GM10248 (cell line): ENCODE measurements around the gene ANTXRL.

Source experiments
- CTCF ChIA-PET: fragments of 300-600 bp; sonication (Branson Sonifier 250); formaldehyde crosslinking; extraction: SDS; loops from one replicate; lab custom pipeline; 2021; ENCODE audit warnings: antibody characterized with exemption; lab: Yijun Ruan, JAX
- POLR2A ChIA-PET: fragments of 350-650 bp; sonication (Branson Sonifier 250); formaldehyde crosslinking; extraction: SDS; loops from one replicate; lab custom pipeline; 2020; ENCODE audit warnings: antibody characterized with exemption; lab: Yijun Ruan, JAX
- DNase-seq: peaks from one replicate; pipeline ENCODE4 v3.0.0; 2012; ENCODE audit errors: extremely low spot score
- CTCF ChIP-seq: IDR thresholded peaks from 2 replicates; pipeline ENCODE4 v1.5.1; 2012; ENCODE audit warnings: mild to moderate bottlenecking, low read depth; ENCODE audit errors: extremely low read depth, missing control alignments, control extremely low read depth

Gene ANTXRL

GRCh38 chr10:46305079-46305818 lies 18.5 kb downstream of the ANTXRL start:
- ChIA-PET POLR2A (no interaction called here), CTCF (no interaction called here)
- TF ChIP-seq CTCF: no peak
- no peak for DNase-seq

- ChIA-PET CTCF (no interaction called here), POLR2A (no interaction called here)
- TF ChIP-seq CTCF: no peak
- DNase-seq: no peak
Measured at GRCh38 chr10:46305986-46306385, 19.2 kb downstream of the ANTXRL start.

GRCh38 chr10:46306516-46307184 lies 19.9 kb downstream of the ANTXRL start:
- no peak for DNase-seq
- POLR2A ChIA-PET: no interaction called here
- TF ChIP-seq CTCF: no peak
- CTCF ChIA-PET: no interaction called here

- CTCF ChIA-PET: interaction anchor here (1.7 kb wide), 1 partner anchor 21 kb away, joined by 3 read pairs; no protein-coding TSS in a partner anchor
Measured at GRCh38 chr10:46307281-46308112, 20.7 kb downstream of the ANTXRL start.

GRCh38 chr10:46308113-46308415 lies 21.3 kb downstream of the ANTXRL start:
- CTCF ChIA-PET: interaction anchor here (1.3 to 1.7 kb wide), 2 partner anchors 18 to 20 kb away, joined by 3 read pairs; no protein-coding TSS in a partner anchor
- no peak for DNase-seq
- POLR2A ChIA-PET: no interaction called here
- no peak for TF ChIP-seq CTCF

More at GRCh38 chr10:46307281-46308112, 20.7 kb downstream of the ANTXRL start:
- DNase-seq: no peak
- TF ChIP-seq CTCF: no peak
- POLR2A ChIA-PET: no interaction called here
